DND-41 (cell line): ENCODE measurements around the gene CTU2.

Experiments used
- ATAC-seq: fragments of 200-7000 bp; cut with Tn5 transposase; 3 replicates; pipeline ENCODE4 v1.9.1; 2021; ENCODE audit warnings: low read depth; ENCODE audit not compliant: insufficient read depth
- DNase-seq: peaks from one replicate; pipeline ENCODE4 v3.0.0-alpha.2; 2020
- H2AFZ ChIP-seq: 2 replicates; pipeline ENCODE4 v1.6.0; 2012; ENCODE audit warnings: low read depth, low read length
- H3K27ac ChIP-seq: 2 replicates; pipeline ENCODE4 v1.5.1; 2012; ENCODE audit warnings: low read length, inconsistent platforms
- H3K27me3 ChIP-seq: fragments of 200-600 bp; sonication (generic); 2 replicates; pipeline ENCODE4 v1.6.0; 2012; ENCODE audit warnings: low read length, mild to moderate bottlenecking, inconsistent platforms; ENCODE audit not compliant: insufficient read depth, poor library complexity
- H3K36me3 ChIP-seq: 2 replicates; pipeline ENCODE4 v1.5.1; 2012; ENCODE audit warnings: low read length, inconsistent platforms; ENCODE audit not compliant: insufficient read depth
- H3K4me1 ChIP-seq: 2 replicates; pipeline ENCODE4 v1.5.1; 2012; ENCODE audit warnings: mild to moderate bottlenecking, low read length; ENCODE audit not compliant: insufficient read depth
- H3K4me2 ChIP-seq: 2 replicates; pipeline ENCODE4 v1.6.0; 2012; ENCODE audit warnings: mild to moderate bottlenecking, moderate library complexity, low read length, inconsistent platforms; ENCODE audit not compliant: insufficient read depth
- H3K4me3 ChIP-seq, 2 experiments: fragments of 200-600 bp in 1 of 2; shearing (Covaris generic) in 1 of 2; 2 replicates each; pipeline ENCODE4 v1.5.1; 2012 to 2016; ENCODE audit warnings: inconsistent platforms in 2 of 2, low read length in 2 of 2, mild to moderate bottlenecking in 2 of 2, low read depth in 1 of 2, moderate library complexity in 1 of 2
- H3K79me2 ChIP-seq: 2 replicates; pipeline ENCODE4 v1.6.0; 2012; ENCODE audit warnings: low read length, inconsistent platforms; ENCODE audit not compliant: insufficient read depth
- H3K9ac ChIP-seq: 2 replicates; pipeline ENCODE4 v1.6.0; 2012; ENCODE audit warnings: low read depth, mild to moderate bottlenecking, inconsistent platforms, low read length, moderate library complexity
- H3K9me3 ChIP-seq: 2 replicates; pipeline ENCODE4 v1.5.1; 2012; ENCODE audit warnings: low read length, moderate library complexity, mild to moderate bottlenecking, inconsistent platforms; ENCODE audit not compliant: insufficient read depth, severe bottlenecking
- H4K20me1 ChIP-seq: 2 replicates; pipeline ENCODE4 v1.6.0; 2012; ENCODE audit warnings: low read length; ENCODE audit not compliant: insufficient read depth
- CTCF ChIP-seq: IDR thresholded peaks from 2 replicates; pipeline ENCODE4 v1.5.1; 2012; ENCODE audit warnings: borderline replicate concordance, low read length, moderate library complexity, mild to moderate bottlenecking; ENCODE audit not compliant: poor library complexity, severe bottlenecking; ENCODE audit errors: extremely low read depth
- EZH2 ChIP-seq: IDR thresholded peaks from 3 replicates; pipeline ENCODE4 v1.6.1; 2012; ENCODE audit warnings: borderline replicate concordance, low read depth, mild to moderate bottlenecking, moderate library complexity, low read length, inconsistent platforms; ENCODE audit not compliant: severe bottlenecking

CTU2 gene

GRCh38 chr16:88695218-88695617 is 11.1 kb upstream of the CTU2 start:
- no peak overlapping the region for H3K4me2 ChIP-seq
- H3K27ac ChIP-seq, result no peak overlapping the region
- TF ChIP-seq EZH2 (no peak), CTCF (no peak)
- no peak overlapping the region for H2AFZ ChIP-seq
- H3K4me3 ChIP-seq, result no peak overlapping the region
- peaks cover 6% of the 10 kb centered on the region; the same call in 1 of the 2 replicates for H3K79me2 ChIP-seq
- peaks cover 7% of the 10 kb centered on the region for H3K4me1 ChIP-seq
- DNase-seq, result no peak
- H3K27me3 ChIP-seq, result no peaks in the 10 kb centered on the region
- ATAC-seq, result no peak
- no peaks in the 10 kb centered on the region for H3K9me3 ChIP-seq
- H4K20me1 ChIP-seq, result peaks cover 15% of the 10 kb centered on the region
- H3K36me3 ChIP-seq, result peaks cover 43% of the 10 kb centered on the region
- no peak overlapping the region for H3K9ac ChIP-seq

- H2AFZ ChIP-seq, result no peak overlapping the region
- no peak overlapping the region for H3K4me3 ChIP-seq
- no peak overlapping the region for H3K9ac ChIP-seq
- no peak for TF ChIP-seq CTCF
- TF ChIP-seq EZH2, result no peak
- no peaks in the 10 kb centered on the region for H3K27me3 ChIP-seq
- H3K79me2 ChIP-seq, result peaks cover 11% of the 10 kb centered on the region; the same call in 1 of the 2 replicates
- H3K4me1 ChIP-seq, result peaks cover 12% of the 10 kb centered on the region
- H3K4me2 ChIP-seq, result no peak overlapping the region
- peaks cover 48% of the 10 kb centered on the region for H3K36me3 ChIP-seq
- ATAC-seq, result no peak
- no peaks in the 10 kb centered on the region for H3K9me3 ChIP-seq
- no peak overlapping the region for H3K27ac ChIP-seq
- H4K20me1 ChIP-seq, result peaks cover 20% of the 10 kb centered on the region
- DNase-seq, result no peak
Measured at GRCh38 chr16:88695753-88696152, 10.6 kb upstream of the CTU2 start.

GRCh38 chr16:88696441-88696840 is 9.9 kb upstream of the CTU2 start:
- Histone ChIP-seq H3K27ac (no peak overlapping the region), H3K27me3 (no peaks in the 10 kb centered on the region), H3K4me3 (no peak overlapping the region), H3K36me3 (peaks cover 48% of the 10 kb centered on the region), H2AFZ (no peak overlapping the region), H3K4me2 (no peak overlapping the region), H3K79me2 (peaks cover 17% of the 10 kb centered on the region), H3K9me3 (no peaks in the 10 kb centered on the region), H4K20me1 (peaks cover 20% of the 10 kb centered on the region), H3K4me1 (peaks cover 19% of the 10 kb centered on the region), H3K9ac (no peak overlapping the region)
- DNase-seq (no peak), ATAC-seq (no peak)
- TF ChIP-seq CTCF (no peak), EZH2 (no peak)

GRCh38 chr16:88697116-88697830 is 9.0 kb upstream of the CTU2 start:
- DNase-seq (no peak), ATAC-seq (no peak)
- no peaks in the 10 kb centered on the region for H3K9me3 ChIP-seq
- H2AFZ ChIP-seq, result no peak overlapping the region
- no peak overlapping the region for H3K27ac ChIP-seq
- H4K20me1 ChIP-seq, result peaks cover 20% of the 10 kb centered on the region
- peaks cover 24% of the 10 kb centered on the region for H3K4me1 ChIP-seq
- no peak for TF ChIP-seq CTCF
- TF ChIP-seq EZH2, result no peak
- peaks cover 25% of the 10 kb centered on the region for H3K79me2 ChIP-seq
- peaks cover 51% of the 10 kb centered on the region for H3K36me3 ChIP-seq
- no peak overlapping the region for H3K9ac ChIP-seq
- H3K27me3 ChIP-seq, result no peaks in the 10 kb centered on the region
- no peak overlapping the region for H3K4me3 ChIP-seq
- H3K4me2 ChIP-seq, result no peak overlapping the region
